Natural killer cell (primary cell): ENCODE results near the gene VSNL1. TPM values are rescaled to one million over a fixed set of nuclear protein-coding genes. Genes with fewer than 3 reads are reported as not detected.

Experiments
- ATAC-seq, 3 donors: fragments of 150-1000 bp in 2 of 3; fragments of 200-7000 bp in 1 of 3; cut with Tn5 transposase; 1 replicate in 1 of 3; 2 replicates in 2 of 3; pipeline ENCODE4 v1.10.0; 2021; ENCODE audit warnings: mild to moderate bottlenecking in 2 of 3, moderate library complexity in 2 of 3
- DNase-seq, 2 donors: peaks; one replicate each; pipeline versions ENCODE4 v3.0.0 to v3.0.0-alpha.2; 2013 to 2021; ENCODE audit warnings: mixed read lengths in 1 of 2
- H3K27ac ChIP-seq: one replicate; pipeline ENCODE4 v1.5.1; 2013; ENCODE audit warnings: mild to moderate bottlenecking, low read length
- H3K27me3 ChIP-seq: one replicate; pipeline ENCODE4 v1.6.1; 2013; ENCODE audit warnings: low read length; ENCODE audit not compliant: control insufficient read depth, insufficient read depth
- H3K36me3 ChIP-seq: one replicate; pipeline ENCODE4 v1.6.1; 2013; ENCODE audit warnings: low read length; ENCODE audit not compliant: control insufficient read depth, insufficient read depth
- H3K4me1 ChIP-seq: one replicate; pipeline ENCODE4 v1.6.1; 2013; ENCODE audit warnings: low read length; ENCODE audit not compliant: control insufficient read depth, insufficient read depth
- H3K4me3 ChIP-seq: one replicate; pipeline ENCODE4 v1.5.1; 2013; ENCODE audit warnings: low read length
- H3K9me3 ChIP-seq: one replicate; pipeline ENCODE4 v1.6.1; 2013; ENCODE audit warnings: low read length; ENCODE audit not compliant: control insufficient read depth, insufficient read depth
- H3K27ac Mint-ChIP-seq, 2 donors: one replicate each; pipeline ENCODE4 v1.8.0; 2022; ENCODE audit warnings: mild to moderate bottlenecking in 2 of 2, mixed read lengths in 2 of 2, moderate library complexity in 1 of 2
- H3K27me3 Mint-ChIP-seq, 2 donors: one replicate each; pipeline ENCODE4 v1.8.0; 2022; ENCODE audit warnings: low read depth in 2 of 2, mixed read lengths in 2 of 2
- H3K36me3 Mint-ChIP-seq: one replicate; pipeline ENCODE4 v1.8.0; 2022; ENCODE audit warnings: mixed read lengths
- H3K4me1 Mint-ChIP-seq, 2 donors: one replicate each; pipeline ENCODE4 v1.8.0; 2022; ENCODE audit warnings: mixed read lengths in 2 of 2
- H3K4me3 Mint-ChIP-seq: one replicate; pipeline ENCODE4 v1.8.0; 2022; ENCODE audit warnings: mild to moderate bottlenecking, moderate library complexity, mixed read lengths
- H3K9me3 Mint-ChIP-seq, 2 donors: one replicate each; pipeline ENCODE4 v1.8.0; 2022; ENCODE audit warnings: mixed read lengths in 2 of 2
- CTCF ChIP-seq: fragments of 200-600 bp; IDR thresholded peaks from one replicate; pipeline ENCODE4 v1.8.0; 2022; ENCODE audit warnings: antibody characterized with exemption
- WGBS: methylation state at CpG from one replicate; pipeline ENCODE4 v1.1.7; 2013; ENCODE audit warnings: missing lambda C conversion rate; ENCODE audit not compliant: insufficient coverage; 5-methylcytosine and 5-hydroxymethylcytosine counted together
- intact Hi-C: fragments of 100-400 bp; cut with micrococcal nuclease; formaldehyde crosslinking; loops from one replicate; pipeline ENCODE4 v1.14.2; 2022
- total RNA-seq, 4 donors: library from RNA; stranded (reverse); fragments of 120-200 nt in 1 of 4; gene quantifications; one replicate each; pipeline versions ENCODE4 v1.2.3 to v1.2.4, GENCODE V29; 2013 to 2022

Gene VSNL1
- total RNA-seq, 3 donors from 2014 or later (not counting 1 experiment from before 2014, with no cell fraction given), result not detected

- H3K27ac Mint-ChIP-seq, result no peak overlapping the region
- Histone ChIP-seq H3K27me3 (no peaks in the 10 kb centered on the region), H3K4me3 (no peak overlapping the region), H3K9me3 (no peaks in the 10 kb centered on the region), H3K27ac (no peak overlapping the region), H3K4me1 (no peaks in the 10 kb centered on the region), H3K36me3 (no peaks in the 10 kb centered on the region)
- WGBS, result 92% methylated on average over 2 of the region's 3 CpGs
- ATAC-seq (no peak), DNase-seq (no peak)
- no peaks in the 10 kb centered on the region for H3K4me1 Mint-ChIP-seq
- no peak for TF ChIP-seq CTCF
- peaks cover 0 to 8% of the 10 kb centered on the region in 2 donors for H3K9me3 Mint-ChIP-seq
- H3K4me3 Mint-ChIP-seq, result no peak overlapping the region
- intact Hi-C loops, result no loop called here
- H3K27me3 Mint-ChIP-seq, result no peaks in the 10 kb centered on the region
- no peaks in the 10 kb centered on the region for H3K36me3 Mint-ChIP-seq
These were observed 43.1 kb downstream of the VSNL1 start for GRCh38 chr2:17583646-17584045.

DNA sequence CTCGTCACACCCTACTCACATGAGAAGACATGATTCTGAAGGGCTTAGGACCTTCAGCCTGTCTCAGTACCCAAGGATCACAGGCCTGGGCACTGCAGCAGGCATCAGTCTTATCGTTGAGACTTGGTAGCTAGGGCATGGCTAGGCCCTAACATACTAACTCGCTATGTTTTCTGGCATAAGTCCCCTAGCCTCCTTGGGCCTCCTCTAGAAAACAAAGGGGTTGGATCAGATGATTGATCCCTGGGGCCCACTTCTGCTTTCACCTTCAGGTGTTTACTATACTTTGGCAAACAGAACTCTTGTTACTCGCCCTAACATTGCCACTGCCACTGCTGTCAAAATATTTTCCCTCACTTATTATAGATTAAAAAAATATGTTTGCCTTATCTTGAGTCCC lies 44.2 kb downstream of the VSNL1 start:
- no peak overlapping the region for H3K4me3 Mint-ChIP-seq
- H3K27ac Mint-ChIP-seq, result no peak overlapping the region
- intact Hi-C loops, result no loop called here
- no peaks in the 10 kb centered on the region for H3K27me3 ChIP-seq
- H3K36me3 ChIP-seq, result no peaks in the 10 kb centered on the region
- WGBS, result 83% methylated on average over 3 of the region's 4 CpGs
- no peak overlapping the region for H3K4me3 ChIP-seq
- H3K9me3 ChIP-seq, result no peaks in the 10 kb centered on the region
- DNase-seq (no peak), ATAC-seq (no peak)
- no peak overlapping the region for H3K27ac ChIP-seq
- TF ChIP-seq CTCF, result no peak
- no peaks in the 10 kb centered on the region for H3K36me3 Mint-ChIP-seq
- H3K9me3 Mint-ChIP-seq, result peaks cover 0 to 12% of the 10 kb centered on the region in 2 donors
- no peaks in the 10 kb centered on the region for H3K4me1 ChIP-seq
- no peaks in the 10 kb centered on the region for H3K4me1 Mint-ChIP-seq
- no peaks in the 10 kb centered on the region for H3K27me3 Mint-ChIP-seq

- H3K27me3 ChIP-seq, result no peaks in the 10 kb centered on the region
- intact Hi-C loops, result no loop called here
- WGBS, result 74% methylated on average over 3 of the region's 3 CpGs
- H3K27ac Mint-ChIP-seq, result no peak overlapping the region
- no peak overlapping the region for H3K4me3 ChIP-seq
- peaks cover 0 to 8% of the 10 kb centered on the region in 2 donors for H3K9me3 Mint-ChIP-seq
- H3K36me3 Mint-ChIP-seq, result no peaks in the 10 kb centered on the region
- DNase-seq (no peak), ATAC-seq (no peak)
- H3K9me3 ChIP-seq, result no peaks in the 10 kb centered on the region
- H3K4me1 Mint-ChIP-seq, result no peaks in the 10 kb centered on the region
- H3K27me3 Mint-ChIP-seq, result no peaks in the 10 kb centered on the region
- H3K4me3 Mint-ChIP-seq, result no peak overlapping the region
- no peaks in the 10 kb centered on the region for H3K36me3 ChIP-seq
- no peaks in the 10 kb centered on the region for H3K4me1 ChIP-seq
- TF ChIP-seq CTCF, result no peak
- no peak overlapping the region for H3K27ac ChIP-seq
These were observed 47.0 kb downstream of the VSNL1 start for GRCh38 chr2:17587469-17587868.

GRCh38 chr2:17588031-17588430 lies 47.5 kb downstream of the VSNL1 start:
- intact Hi-C loops, result no loop called here
- Histone ChIP-seq H3K4me1 (no peaks in the 10 kb centered on the region), H3K27ac (no peak overlapping the region), H3K9me3 (no peaks in the 10 kb centered on the region), H3K27me3 (no peaks in the 10 kb centered on the region), H3K4me3 (no peak overlapping the region), H3K36me3 (no peaks in the 10 kb centered on the region)
- Mint-ChIP-seq H3K27ac (no peak overlapping the region), H3K9me3 (peaks cover 0 to 8% of the 10 kb centered on the region in 2 donors), H3K4me1 (no peaks in the 10 kb centered on the region), H3K27me3 (no peaks in the 10 kb centered on the region), H3K4me3 (no peak overlapping the region), H3K36me3 (no peaks in the 10 kb centered on the region)
- WGBS, result 83% methylated on average over 1 of the region's 2 CpGs
- DNase-seq, result no peak
- TF ChIP-seq CTCF, result no peak
- no peak for ATAC-seq
